GM12892 (cell line): ENCODE measurements around the gene LDHAL6A. TPM values are rescaled to one million over a fixed set of nuclear protein-coding genes. Genes with fewer than 3 reads are reported as not detected.
"Not testable (repeated sequence)": the region's sequence is repeated elsewhere in the genome, so short reads cannot be mapped to it uniquely, and the experiment has no call there.

Source experiments
- DNase-seq: peaks from one replicate; pipeline ENCODE4 v3.0.0; 2011; ENCODE audit not compliant: insufficient read length
- FAIRE-seq: peaks from 2 replicates; lab custom pipeline; 2011; peaks lifted over from hg19 to GRCh38; lab: Jason Lieb, UNC
- POLR2A ChIP-seq: IDR thresholded peaks from 2 replicates; pipeline ENCODE4 v1.6.1; 2011; ENCODE audit warnings: low read depth, low read length, control low read depth
- POLR2AphosphoS5 ChIP-seq: IDR thresholded peaks from 2 replicates; pipeline ENCODE4 v1.6.1; 2011; ENCODE audit warnings: low read depth, low read length, control low read depth
- TAF1 ChIP-seq: IDR thresholded peaks from 2 replicates; pipeline ENCODE4 v1.6.1; 2011; ENCODE audit warnings: low read depth, mild to moderate bottlenecking, control low read depth, low read length, borderline replicate concordance
- polyA plus RNA-seq: library from polyadenylated mRNA; unstranded; fragments of >200 nt; gene quantifications from one replicate; pipeline ENCODE4 v1.2.1, GENCODE V29; 2012; ENCODE audit warnings: missing spikeins, inconsistent platforms; ENCODE audit not compliant: missing spikeins

The LDHAL6A gene
- not detected for polyA plus RNA-seq

DNA sequence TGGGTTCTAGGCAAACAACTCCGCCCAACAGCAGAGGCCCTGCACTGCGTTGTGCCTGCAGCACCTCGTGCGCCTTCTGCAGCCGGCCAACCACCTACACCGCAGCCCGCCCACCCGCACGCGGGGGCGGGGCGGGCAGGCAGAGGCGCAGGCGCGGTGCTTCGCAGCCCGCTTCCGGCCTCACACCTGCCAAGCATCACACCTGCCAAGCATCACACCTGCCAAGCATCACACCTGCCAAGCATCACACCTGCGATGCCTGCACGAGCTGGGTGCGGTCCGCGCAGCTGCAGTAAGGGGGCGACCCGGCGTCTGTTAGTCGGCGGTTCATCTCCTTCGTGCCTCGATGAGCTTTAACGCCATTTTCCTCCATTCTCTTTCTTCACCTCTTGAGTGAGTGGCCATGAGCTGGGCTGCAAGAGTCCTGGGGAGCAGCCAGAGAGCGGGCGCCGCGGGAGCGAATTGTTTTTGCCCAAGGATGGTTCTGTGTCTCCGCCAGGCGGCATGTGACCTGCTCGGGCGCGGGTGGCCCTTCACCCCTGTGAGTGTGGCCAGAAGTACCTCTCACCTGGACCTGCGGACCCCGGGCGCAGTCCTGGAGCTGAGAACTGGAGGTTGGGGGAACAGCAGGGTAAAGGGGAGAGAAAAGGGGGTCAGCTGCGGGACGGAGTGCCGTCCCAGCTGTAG lies at the start of gene LDHAL6A:
Gene LDHAL6A, plus strand, starts transcription at position 171 of the 687 bp plus-strand sequence. CDS start 825 bp downstream, outside the sequence.
- TF ChIP-seq TAF1 (no peak), POLR2A (no peak), POLR2AphosphoS5 (no peak)
- DNase-seq (no peak), FAIRE-seq (no peak)

DNA sequence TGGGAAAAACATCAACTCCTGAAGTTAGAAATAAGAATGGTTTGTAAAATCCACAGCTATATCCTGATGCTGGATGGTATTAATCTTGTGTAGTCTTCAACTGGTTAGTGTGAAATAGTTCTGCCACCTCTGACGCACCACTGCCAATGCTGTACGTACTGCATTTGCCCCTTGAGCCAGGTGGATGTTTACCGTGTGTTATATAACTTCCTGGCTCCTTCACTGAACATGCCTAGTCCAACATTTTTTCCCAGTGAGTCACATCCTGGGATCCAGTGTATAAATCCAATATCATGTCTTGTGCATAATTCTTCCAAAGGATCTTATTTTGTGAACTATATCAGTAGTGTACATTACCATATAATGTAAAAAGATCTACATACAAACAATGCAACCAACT lies 48.3 kb upstream of the LDHAL6A start:
- FAIRE-seq, DNase-seq: not testable (repeated sequence)

DNA sequence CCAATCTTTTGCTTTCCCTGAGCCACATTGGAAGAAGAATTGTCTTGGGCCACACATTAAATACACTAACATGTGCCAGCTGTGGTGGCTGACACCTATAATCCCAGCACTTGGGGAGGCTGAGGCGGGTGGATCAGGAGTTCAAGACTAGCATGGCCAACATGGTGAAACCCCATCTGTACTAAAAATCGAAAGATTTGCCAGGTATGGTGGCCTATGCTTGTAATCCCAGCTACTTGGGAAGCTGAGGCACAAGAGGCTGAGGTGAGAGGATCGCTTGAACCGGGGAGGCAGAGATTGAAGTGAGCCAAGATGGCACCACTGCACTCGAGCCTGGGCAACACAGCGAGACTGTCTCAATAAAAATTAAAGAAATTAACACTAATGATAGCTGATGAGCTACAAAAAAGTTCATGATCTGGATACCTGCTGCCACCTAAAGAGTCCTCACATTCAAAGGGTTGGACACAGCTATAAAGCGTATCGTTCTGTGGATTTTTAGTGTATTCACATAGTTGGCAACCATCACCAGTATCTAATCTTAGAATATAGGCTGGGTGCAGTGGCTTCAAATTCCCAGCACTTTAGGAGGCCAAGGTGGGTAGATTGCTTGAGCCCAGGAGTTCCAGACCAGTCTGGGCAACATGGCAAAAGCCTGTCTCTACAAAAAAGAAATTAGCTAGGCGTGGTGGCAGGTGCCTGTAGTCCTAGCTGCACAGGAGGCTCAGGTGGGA lies 46.9 kb upstream of the LDHAL6A start:
- no peak for FAIRE-seq
- no peak for DNase-seq
- TF ChIP-seq POLR2AphosphoS5 = peak; percentile 58; the same call in 1 of the 2 replicates
- TF ChIP-seq TAF1 = no peak
- TF ChIP-seq POLR2A = peak; percentile 64; the same call in 1 of the 2 replicates

DNA sequence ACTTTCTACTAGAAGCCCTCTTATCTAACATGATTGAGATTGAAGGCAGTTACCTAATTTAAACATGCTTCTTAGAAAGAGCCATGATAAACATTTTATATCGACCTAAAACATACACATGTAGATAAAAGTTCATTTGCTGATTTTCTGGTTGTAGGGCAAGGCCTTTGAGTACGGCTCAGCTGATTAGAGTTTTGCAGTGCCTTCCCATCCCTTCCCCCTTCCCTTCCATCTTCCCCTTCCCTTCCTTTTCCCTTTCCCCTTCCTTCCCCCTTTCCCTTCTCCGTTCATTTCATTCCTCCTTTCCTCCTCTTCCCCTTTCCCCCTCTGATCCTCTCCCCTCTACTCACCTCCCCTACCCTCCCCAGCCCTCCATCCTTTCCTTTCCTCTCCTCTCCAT lies 39.2 kb upstream of the LDHAL6A start:
- DNase-seq = no peak
- no peak for TF ChIP-seq POLR2A
- TF ChIP-seq TAF1 = no peak
- TF ChIP-seq POLR2AphosphoS5 = no peak
- no peak for FAIRE-seq

DNA sequence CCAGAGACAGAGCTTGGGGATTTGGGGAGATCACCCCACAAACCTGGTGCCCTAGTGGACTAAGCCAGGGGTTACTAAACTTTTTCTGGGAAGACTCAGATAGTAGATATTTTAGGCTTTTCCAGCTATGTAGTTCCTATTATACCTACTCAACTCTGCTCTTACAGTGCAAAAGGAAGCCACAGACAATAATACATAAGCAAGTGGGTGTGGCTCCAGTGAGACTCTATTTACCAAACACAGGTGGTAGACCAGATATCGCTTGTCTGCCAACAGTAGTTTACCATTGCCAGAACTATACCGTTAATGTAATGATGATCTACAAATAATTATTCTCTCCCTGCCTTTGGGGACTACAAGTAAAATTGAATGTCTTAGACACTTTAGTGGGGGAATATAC lies 36.6 kb upstream of the LDHAL6A start:
- DNase-seq (no peak), FAIRE-seq (no peak)
- TF ChIP-seq POLR2A = no peak
- no peak for TF ChIP-seq POLR2AphosphoS5
- no peak for TF ChIP-seq TAF1

DNA sequence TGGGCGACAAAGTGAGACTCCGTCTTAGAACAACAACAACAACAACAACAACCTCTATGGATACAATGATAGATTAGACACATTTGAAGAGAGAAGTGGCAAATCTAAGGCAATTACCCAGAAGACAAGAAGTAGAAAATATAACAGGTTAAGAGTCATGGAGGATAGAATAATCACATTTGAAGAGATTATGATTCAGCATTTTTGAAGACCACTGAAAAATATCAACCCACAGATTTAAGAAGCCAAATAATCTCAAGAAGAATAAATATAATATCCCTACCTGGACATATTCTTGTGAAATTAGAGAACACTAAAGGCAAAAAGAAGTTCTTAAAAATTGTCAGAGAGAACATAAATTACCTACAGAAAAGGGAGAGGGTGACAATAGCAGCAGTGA lies 35.6 kb upstream of the LDHAL6A start:
- DNase-seq (no peak), FAIRE-seq (no peak)
- TF ChIP-seq POLR2AphosphoS5 = no peak
- TF ChIP-seq TAF1 = no peak
- TF ChIP-seq POLR2A = no peak

DNA sequence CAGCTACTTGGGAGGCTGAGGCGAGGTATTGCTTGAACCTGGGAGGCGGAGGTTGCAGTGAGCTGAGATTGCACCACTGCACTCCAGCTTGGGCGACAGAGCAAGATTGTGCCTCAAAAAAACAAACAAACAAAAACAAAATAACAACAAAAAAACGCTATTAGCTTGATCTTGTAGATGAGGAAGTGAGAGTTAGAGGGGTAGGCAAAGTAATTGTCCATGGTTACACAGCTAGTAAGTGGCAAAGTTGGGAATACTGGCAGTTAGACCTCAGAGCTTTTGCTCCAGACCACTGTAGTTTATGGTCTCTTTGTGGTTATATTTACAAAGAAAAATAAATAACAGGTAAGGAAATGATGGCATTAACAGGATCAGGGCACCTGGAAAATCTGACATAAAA lies 28.4 kb upstream of the LDHAL6A start:
- FAIRE-seq = no peak
- no peak for TF ChIP-seq POLR2A
- no peak for TF ChIP-seq TAF1
- no peak for TF ChIP-seq POLR2AphosphoS5
- DNase-seq = no peak

DNA sequence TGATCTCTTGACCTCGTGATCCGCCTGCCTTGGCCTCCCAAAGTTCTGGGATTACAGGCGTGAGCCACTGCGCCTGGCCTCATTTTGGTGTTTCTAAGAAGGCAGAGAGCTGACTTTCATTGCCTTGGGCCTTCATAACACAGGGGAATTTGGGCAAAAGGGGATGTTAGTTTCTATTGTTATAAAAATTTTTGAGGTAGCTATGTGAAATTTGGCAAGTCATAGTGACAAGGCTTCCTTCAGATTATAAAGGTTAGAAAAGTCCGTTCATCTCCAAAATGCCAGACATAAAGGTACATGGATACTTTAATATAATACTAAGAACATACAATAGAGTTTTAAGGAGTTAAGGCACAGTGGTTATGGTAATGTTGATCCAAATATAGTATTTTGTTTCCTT lies 26.3 kb upstream of the LDHAL6A start:
- no peak for DNase-seq
- no peak for FAIRE-seq
- TF ChIP-seq POLR2AphosphoS5 (no peak), POLR2A (no peak), TAF1 (no peak)

DNA sequence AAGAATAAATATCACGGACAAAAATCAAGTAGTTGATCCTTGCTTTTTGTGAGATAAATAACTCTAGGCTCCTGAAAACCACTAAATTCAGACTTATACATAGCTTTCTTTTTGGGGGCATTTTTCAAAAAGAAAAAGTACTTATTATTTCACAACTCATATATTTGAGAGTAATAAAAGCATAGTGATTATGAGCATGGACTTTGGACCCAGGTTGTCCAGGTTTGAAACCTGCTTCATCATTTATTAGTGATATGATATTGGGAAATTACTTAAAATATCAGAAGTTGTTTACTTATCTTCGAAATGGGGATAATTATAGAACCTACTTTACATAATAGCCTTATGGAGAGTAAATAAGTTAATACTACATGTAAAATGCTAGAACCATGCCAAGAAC lies 17.0 kb upstream of the LDHAL6A start:
- no peak for DNase-seq
- FAIRE-seq = no peak

DNA sequence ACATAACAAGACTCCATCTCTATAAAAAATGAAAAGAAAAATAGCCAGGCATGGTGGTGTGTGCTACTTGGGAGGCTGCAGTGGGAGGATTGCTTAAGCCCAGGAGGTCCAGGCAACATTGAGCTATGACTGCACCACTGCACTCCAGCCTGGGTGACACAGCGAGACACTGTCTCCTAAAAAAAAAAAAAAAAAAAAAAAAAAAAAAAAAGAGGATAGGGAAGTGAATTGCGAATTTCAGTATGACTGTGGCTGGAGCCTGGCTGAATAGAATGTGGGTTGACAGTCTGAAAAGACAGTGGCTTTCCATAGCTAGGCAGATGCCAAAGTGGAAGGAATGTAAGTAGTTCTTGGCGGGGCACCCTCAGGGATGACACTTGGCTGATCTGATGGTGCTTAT lies 6.4 kb upstream of the LDHAL6A start:
- FAIRE-seq (peak; percentile 53), DNase-seq (no peak)
- TF ChIP-seq TAF1 (no peak), POLR2A (no peak), POLR2AphosphoS5 (no peak)

More for the DNA sequence above, 17.0 kb upstream of the LDHAL6A start:
- TF ChIP-seq POLR2A (no peak), TAF1 (no peak), POLR2AphosphoS5 (no peak)

DNA sequence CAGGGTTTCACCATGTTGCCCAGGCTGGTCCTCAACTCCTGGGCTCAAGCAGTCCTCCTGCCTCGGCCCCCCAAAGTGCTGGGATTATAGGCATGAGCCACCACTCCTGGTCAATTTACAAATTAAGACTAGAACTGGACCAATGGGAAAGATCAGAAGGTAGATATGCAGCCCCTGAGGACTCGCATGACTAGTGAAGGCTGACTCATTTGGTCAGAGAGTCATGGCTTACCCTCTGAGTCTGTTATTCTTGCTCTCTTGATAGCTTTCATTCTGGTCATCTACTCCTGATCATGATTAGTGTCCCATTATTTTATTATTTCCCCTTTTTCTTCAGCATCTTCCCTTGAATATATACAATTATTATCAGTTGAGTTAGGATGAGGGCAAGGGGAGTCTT lies 2.7 kb upstream of the LDHAL6A start:
- no peak for TF ChIP-seq POLR2AphosphoS5
- no peak for TF ChIP-seq TAF1
- no peak for TF ChIP-seq POLR2A
- no peak for FAIRE-seq
- DNase-seq = no peak

DNA sequence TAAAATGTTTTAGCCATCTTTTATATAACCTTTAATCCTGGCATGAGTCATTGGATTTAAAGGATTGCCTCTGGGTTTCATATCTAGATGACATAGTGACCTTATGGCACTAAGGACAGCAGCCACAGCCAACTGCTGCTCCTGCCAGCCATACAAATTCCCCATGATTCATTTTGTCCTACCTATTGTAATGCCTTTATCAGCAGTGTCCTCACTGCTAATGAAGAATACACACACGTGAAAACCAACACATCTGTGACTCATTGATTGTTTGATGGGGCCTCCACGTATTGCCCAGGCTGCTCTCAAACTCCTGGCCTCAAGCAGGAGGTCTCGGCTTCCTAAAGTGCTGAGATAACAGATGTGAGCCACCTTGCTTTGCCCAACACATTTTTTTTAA lies 1.8 kb downstream of the LDHAL6A start:
- no peak for TF ChIP-seq POLR2A
- no peak for TF ChIP-seq POLR2AphosphoS5
- TF ChIP-seq TAF1 = no peak
- FAIRE-seq (no peak), DNase-seq (no peak)

DNA sequence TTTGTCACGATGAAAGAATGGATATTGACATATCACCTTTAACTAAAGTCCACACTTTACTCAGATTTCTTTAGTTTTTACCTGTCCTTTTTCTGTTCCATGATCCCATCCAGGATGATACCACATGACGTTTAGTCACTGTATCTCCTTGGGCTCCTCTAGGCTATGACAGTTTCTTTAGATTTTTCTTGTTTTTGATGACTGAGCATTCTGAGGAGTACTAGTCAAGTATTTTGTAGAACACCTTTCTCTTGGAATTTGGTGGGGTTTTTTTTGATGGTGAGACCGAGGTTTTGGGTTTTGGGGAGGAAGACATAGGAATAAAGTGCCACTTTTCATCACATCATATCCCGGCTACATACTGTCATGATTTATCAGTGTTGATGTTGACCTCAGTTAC lies 4.0 kb downstream of the LDHAL6A start:
- TF ChIP-seq POLR2AphosphoS5 = no peak
- TF ChIP-seq POLR2A = no peak
- no peak for TF ChIP-seq TAF1
- no peak for DNase-seq
- FAIRE-seq = no peak
